NCI-H1105 treated with DMSO at 0.1 percent for 48 hours (cell line): ENCODE results near the gene UNK.
A peak's percentile ranks its signal among the peaks of the same experiment; 100 is the strongest.
"Not testable (repeated sequence)": the region's sequence is repeated elsewhere in the genome, so short reads cannot be mapped to it uniquely, and the experiment has no call there.

Source experiments
- DNase-seq: peaks from one replicate; lab custom pipeline; 2025; lab: John Stamatoyannopoulos, UW

The UNK gene

GRCh38 chr17:75773808-75774470 is 10.7 kb upstream of the UNK start:
- DNase-seq, result no peak

GRCh38 chr17:75774471-75774990 is 10.1 kb upstream of the UNK start:
- DNase-seq, result no peak

- no peak for DNase-seq
Observed at GRCh38 chr17:75774991-75775668, 9.5 kb upstream of the UNK start.

- DNase-seq, result no peak
Observed at GRCh38 chr17:75776386-75777295, 8.0 kb upstream of the UNK start.

GRCh38 chr17:75777296-75777922 is 7.2 kb upstream of the UNK start:
- no peak for DNase-seq

GRCh38 chr17:75778066-75778860 is 6.3 kb upstream of the UNK start:
- not testable (repeated sequence) for DNase-seq

- peak; percentile 52 for DNase-seq
Observed at GRCh38 chr17:75778861-75779249, 5.8 kb upstream of the UNK start.

GRCh38 chr17:75779250-75779986 is 5.2 kb upstream of the UNK start:
- DNase-seq, result peak; percentile 99

- no peak for DNase-seq
Observed at GRCh38 chr17:75779987-75780889, 4.4 kb upstream of the UNK start.

- DNase-seq, result peak; percentile 41
Observed at GRCh38 chr17:75783069-75783783, 1.4 kb upstream of the UNK start.

GRCh38 chr17:75783803-75784472 is 668 bp upstream of the UNK start:
- DNase-seq, result peak; percentile 30

GRCh38 chr17:75785016-75785890 is 647 bp downstream of the UNK start:
- peak; percentile 78 for DNase-seq

GRCh38 chr17:75791254-75791653 is 6.6 kb downstream of the UNK start:
- DNase-seq, result no peak

- DNase-seq, result no peak
Observed at GRCh38 chr17:75793460-75793859, 8.9 kb downstream of the UNK start.

GRCh38 chr17:75795820-75796607 is 11.4 kb downstream of the UNK start:
- no peak for DNase-seq

- no peak for DNase-seq
Observed at GRCh38 chr17:75799402-75799801, 14.8 kb downstream of the UNK start.
